Osteoblast (primary cell): ENCODE measurements around the gene GPR158. TPM values are rescaled to one million over a fixed set of nuclear protein-coding genes. Genes with fewer than 3 reads are reported as not detected.

Experiments used
- DNase-seq: peaks from one replicate; pipeline ENCODE4 v3.0.0; 2011; ENCODE audit warnings: low spot score, mixed read lengths; ENCODE audit not compliant: insufficient read length; ENCODE audit errors: missing footprints
- H2AFZ ChIP-seq: 2 replicates; pipeline ENCODE4 v1.6.0; 2011; ENCODE audit warnings: mild to moderate bottlenecking, low read length
- H3K27ac ChIP-seq: 2 replicates; pipeline ENCODE4 v1.5.1; 2011; ENCODE audit warnings: mild to moderate bottlenecking, low read depth, low read length, moderate library complexity
- H3K27me3 ChIP-seq: 2 replicates; pipeline ENCODE4 v1.6.0; 2012; ENCODE audit warnings: mild to moderate bottlenecking, control low read depth, inconsistent platforms, low read length, moderate library complexity; ENCODE audit not compliant: insufficient read depth
- H3K36me3 ChIP-seq: 2 replicates; pipeline ENCODE4 v1.5.1; 2011; ENCODE audit warnings: mild to moderate bottlenecking, low read length, control low read depth, moderate library complexity; ENCODE audit not compliant: insufficient read depth
- H3K4me1 ChIP-seq: 2 replicates; pipeline ENCODE4 v1.5.1; 2011; ENCODE audit warnings: mild to moderate bottlenecking, low read length, control low read depth, moderate library complexity; ENCODE audit not compliant: insufficient read depth
- H3K4me2 ChIP-seq: 2 replicates; pipeline ENCODE4 v1.6.0; 2011; ENCODE audit warnings: mild to moderate bottlenecking, low read length; ENCODE audit not compliant: insufficient read depth
- H3K4me3 ChIP-seq: fragments of 200-600 bp; sonication (generic); 3 replicates; pipeline ENCODE4 v1.5.1; 2012; ENCODE audit warnings: mild to moderate bottlenecking, low read length, inconsistent platforms; ENCODE audit not compliant: insufficient read depth
- H3K79me2 ChIP-seq: 2 replicates; pipeline ENCODE4 v1.6.0; 2012; ENCODE audit warnings: mild to moderate bottlenecking, low read length, control low read depth, inconsistent platforms; ENCODE audit not compliant: insufficient read depth
- H3K9me3 ChIP-seq: 2 replicates; pipeline ENCODE4 v1.5.1; 2011; ENCODE audit warnings: low read depth, low read length, control low read depth
- H4K20me1 ChIP-seq: 2 replicates; pipeline ENCODE4 v1.6.0; 2012; ENCODE audit warnings: mild to moderate bottlenecking, low read length, control low read depth; ENCODE audit not compliant: insufficient read depth
- total RNA-seq: library from RNA; depleted of rRNA; stranded (reverse); fragments of >200 nt; gene quantifications from 2 replicates; pipeline ENCODE4 v1.2.3, GENCODE V29; 2012
- TF ChIP-seq, protein P1 (sequence below): IDR thresholded peaks from 2 replicates; pipeline ENCODE4 v1.5.1; 2011; ENCODE audit warnings: mild to moderate bottlenecking, low read depth, low read length, moderate library complexity; ENCODE audit errors: extremely low read depth

The GPR158 gene
- total RNA-seq, 1 donor = under 0.01 TPM

GRCh38 chr10:25405871-25406270 lies 231.1 kb downstream of the GPR158 start:
- Histone ChIP-seq H3K4me3 (no peak overlapping the region), H4K20me1 (no peaks in the 10 kb centered on the region), H3K27ac (no peak overlapping the region), H3K79me2 (no peaks in the 10 kb centered on the region), H3K9me3 (peaks cover 2% of the 10 kb centered on the region), H2AFZ (no peak overlapping the region), H3K4me1 (no peaks in the 10 kb centered on the region), H3K4me2 (no peak overlapping the region), H3K27me3 (no peaks in the 10 kb centered on the region), H3K36me3 (no peaks in the 10 kb centered on the region)
- TF ChIP-seq, protein P1, sequence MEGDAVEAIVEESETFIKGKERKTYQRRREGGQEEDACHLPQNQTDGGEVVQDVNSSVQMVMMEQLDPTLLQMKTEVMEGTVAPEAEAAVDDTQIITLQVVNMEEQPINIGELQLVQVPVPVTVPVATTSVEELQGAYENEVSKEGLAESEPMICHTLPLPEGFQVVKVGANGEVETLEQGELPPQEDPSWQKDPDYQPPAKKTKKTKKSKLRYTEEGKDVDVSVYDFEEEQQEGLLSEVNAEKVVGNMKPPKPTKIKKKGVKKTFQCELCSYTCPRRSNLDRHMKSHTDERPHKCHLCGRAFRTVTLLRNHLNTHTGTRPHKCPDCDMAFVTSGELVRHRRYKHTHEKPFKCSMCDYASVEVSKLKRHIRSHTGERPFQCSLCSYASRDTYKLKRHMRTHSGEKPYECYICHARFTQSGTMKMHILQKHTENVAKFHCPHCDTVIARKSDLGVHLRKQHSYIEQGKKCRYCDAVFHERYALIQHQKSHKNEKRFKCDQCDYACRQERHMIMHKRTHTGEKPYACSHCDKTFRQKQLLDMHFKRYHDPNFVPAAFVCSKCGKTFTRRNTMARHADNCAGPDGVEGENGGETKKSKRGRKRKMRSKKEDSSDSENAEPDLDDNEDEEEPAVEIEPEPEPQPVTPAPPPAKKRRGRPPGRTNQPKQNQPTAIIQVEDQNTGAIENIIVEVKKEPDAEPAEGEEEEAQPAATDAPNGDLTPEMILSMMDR = no peak
- DNase-seq = no peak

GRCh38 chr10:25417611-25418010 lies 242.8 kb downstream of the GPR158 start:
- Histone ChIP-seq H3K27ac (no peak overlapping the region), H3K36me3 (no peaks in the 10 kb centered on the region), H3K4me2 (no peak overlapping the region), H3K4me1 (no peaks in the 10 kb centered on the region), H3K79me2 (no peaks in the 10 kb centered on the region), H3K9me3 (no peaks in the 10 kb centered on the region), H4K20me1 (no peaks in the 10 kb centered on the region), H3K4me3 (no peak overlapping the region), H2AFZ (no peak overlapping the region), H3K27me3 (no peaks in the 10 kb centered on the region)
- no peak for DNase-seq
- TF ChIP-seq, protein P1 = no peak

GRCh38 chr10:25425776-25426175 lies 251.0 kb downstream of the GPR158 start:
- Histone ChIP-seq H2AFZ (no peak overlapping the region), H3K9me3 (no peaks in the 10 kb centered on the region), H4K20me1 (no peaks in the 10 kb centered on the region), H3K27ac (no peak overlapping the region), H3K27me3 (no peaks in the 10 kb centered on the region), H3K4me3 (no peak overlapping the region), H3K4me1 (no peaks in the 10 kb centered on the region), H3K36me3 (no peaks in the 10 kb centered on the region), H3K79me2 (no peaks in the 10 kb centered on the region), H3K4me2 (no peak overlapping the region)
- DNase-seq = no peak
- TF ChIP-seq, protein P1 = no peak

DNA sequence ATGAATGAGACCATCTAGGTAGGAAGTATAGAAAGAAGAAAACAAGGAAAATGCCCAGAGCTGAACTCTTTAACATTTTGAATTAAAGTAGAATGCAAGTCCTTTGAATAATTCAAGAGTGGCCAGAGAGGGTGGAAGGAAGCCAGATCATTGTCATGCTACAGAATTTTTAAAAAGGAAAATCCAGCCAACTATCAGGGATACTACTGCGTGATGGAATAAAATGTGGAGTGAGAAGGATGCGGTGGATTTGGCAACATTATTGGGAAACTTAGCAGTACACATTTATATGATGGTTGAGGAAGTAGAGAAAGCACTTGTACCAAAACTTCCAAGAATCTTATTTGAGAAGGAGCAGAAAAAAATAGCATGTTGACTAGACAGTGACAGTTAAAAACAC lies 261.6 kb downstream of the GPR158 start:
- H3K4me1 ChIP-seq = no peaks in the 10 kb centered on the region
- H3K79me2 ChIP-seq = no peaks in the 10 kb centered on the region
- H3K27me3 ChIP-seq = no peaks in the 10 kb centered on the region
- no peaks in the 10 kb centered on the region for H3K36me3 ChIP-seq
- no peak for DNase-seq
- H3K27ac ChIP-seq = no peak overlapping the region
- no peaks in the 10 kb centered on the region for H4K20me1 ChIP-seq
- TF ChIP-seq, protein P1 = no peak
- no peak overlapping the region for H2AFZ ChIP-seq
- no peak overlapping the region for H3K4me3 ChIP-seq
- H3K9me3 ChIP-seq = no peaks in the 10 kb centered on the region
- H3K4me2 ChIP-seq = no peak overlapping the region
